Memory B cell (primary cell): ENCODE results near the gene TEX19.
A peak's percentile ranks its signal among the peaks of the same experiment; 100 is the strongest.

ENCODE experiments used
- ATAC-seq: fragments of 150-1000 bp; cut with Tn5 transposase; 2 replicates; pipeline ENCODE4 v1.10.0; 2021; ENCODE audit warnings: low read depth, mild to moderate bottlenecking, moderate library complexity
- DNase-seq, 2 donors: peaks; one replicate each; pipeline ENCODE4 v3.0.0; 2022; ENCODE audit warnings: low spot score in 2 of 2
- H3K27ac Mint-ChIP-seq: one replicate; pipeline ENCODE4 v1.8.0; 2022; ENCODE audit warnings: mild to moderate bottlenecking, moderate library complexity, mixed read lengths
- H3K27me3 Mint-ChIP-seq: one replicate; pipeline ENCODE4 v1.8.0; 2022; ENCODE audit warnings: mixed read lengths
- H3K36me3 Mint-ChIP-seq: one replicate; pipeline ENCODE4 v1.8.0; 2022; ENCODE audit warnings: mild to moderate bottlenecking, mixed read lengths
- H3K4me1 Mint-ChIP-seq: one replicate; pipeline ENCODE4 v1.8.0; 2022; ENCODE audit warnings: mixed read lengths
- H3K4me3 Mint-ChIP-seq: one replicate; pipeline ENCODE4 v1.8.0; 2022; ENCODE audit warnings: mild to moderate bottlenecking, moderate library complexity, mixed read lengths
- H3K9me3 Mint-ChIP-seq: one replicate; pipeline ENCODE4 v1.8.0; 2022; ENCODE audit warnings: mixed read lengths

Gene TEX19

DNA sequence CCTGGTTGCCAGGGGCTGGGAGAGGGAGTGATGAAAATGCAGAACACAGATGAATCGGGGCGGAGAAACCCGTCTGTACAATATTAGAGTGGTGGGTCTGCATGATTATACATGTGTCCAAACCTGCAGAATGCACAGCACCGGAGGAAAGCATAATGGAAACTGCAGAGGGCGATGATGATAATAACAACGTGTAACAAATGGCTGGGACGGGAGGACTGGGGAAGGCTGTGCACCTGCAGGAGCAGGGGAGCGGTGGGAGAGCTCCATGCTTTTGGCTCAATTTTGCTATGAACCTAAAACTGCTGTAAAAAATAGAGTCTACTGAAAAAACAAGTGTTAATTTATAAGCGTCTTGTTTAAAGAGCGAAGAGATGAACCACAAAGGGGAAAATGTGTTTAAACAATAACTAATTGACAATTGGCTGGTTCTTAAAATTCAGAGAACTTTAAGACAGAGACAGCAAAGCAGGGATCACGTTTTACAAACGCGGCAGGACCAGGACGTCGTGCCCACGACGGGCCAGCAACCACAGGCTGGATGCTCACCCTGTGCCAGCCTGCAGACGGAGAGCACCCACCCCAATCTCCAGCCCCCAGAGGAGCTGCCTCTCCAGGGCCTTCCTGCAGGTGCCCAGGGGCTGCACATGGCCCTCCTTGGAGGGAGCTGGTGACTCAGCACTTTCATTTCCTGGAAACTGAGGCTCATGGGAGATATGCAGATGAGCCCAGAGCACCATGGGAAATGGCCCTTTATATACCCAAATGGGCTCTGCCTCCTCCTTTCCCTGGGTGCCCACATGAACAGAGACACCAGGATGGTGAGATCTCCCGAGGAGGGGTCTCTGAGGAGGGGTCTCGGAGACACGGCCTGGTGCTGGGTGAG, at the start of gene TEX19:
TSS of gene TEX19 (plus strand) at position 783 of the 886 bp plus-strand sequence. CDS start 2,904 bp downstream, outside the sequence.
- peak; percentile 49 for ATAC-seq
- no peak for DNase-seq
- no peaks in the 10 kb centered on the region for H3K9me3 Mint-ChIP-seq
- peaks cover 5% of the 10 kb centered on the region for H3K4me1 Mint-ChIP-seq
- no peaks in the 10 kb centered on the region for H3K36me3 Mint-ChIP-seq
- peaks cover 8% of the 10 kb centered on the region for H3K27me3 Mint-ChIP-seq
- no peak within 1 kb of the TSS for H3K27ac Mint-ChIP-seq
- no peak within 1 kb of the TSS for H3K4me3 Mint-ChIP-seq

GRCh38 chr17:82309656-82310570, 49.1 kb upstream of the TEX19 start:
- H3K27me3 Mint-ChIP-seq, result peaks cover 16% of the 10 kb centered on the region
- no peak overlapping the region for H3K27ac Mint-ChIP-seq
- H3K4me1 Mint-ChIP-seq, result peaks cover 3% of the 10 kb centered on the region
- H3K36me3 Mint-ChIP-seq, result no peaks in the 10 kb centered on the region
- no peak for DNase-seq
- no peaks in the 10 kb centered on the region for H3K9me3 Mint-ChIP-seq
- no peak overlapping the region for H3K4me3 Mint-ChIP-seq
- ATAC-seq, result no peak

GRCh38 chr17:82310877-82311276, 48.2 kb upstream of the TEX19 start:
- DNase-seq, result no peak
- Mint-ChIP-seq H3K27ac (no peak overlapping the region), H3K9me3 (no peaks in the 10 kb centered on the region), H3K36me3 (no peaks in the 10 kb centered on the region), H3K4me3 (no peak overlapping the region), H3K27me3 (peaks cover 20% of the 10 kb centered on the region), H3K4me1 (peaks cover 7% of the 10 kb centered on the region)
- ATAC-seq, result no peak

GRCh38 chr17:82311971-82312370, 47.1 kb upstream of the TEX19 start:
- no peak for DNase-seq
- H3K36me3 Mint-ChIP-seq, result no peaks in the 10 kb centered on the region
- H3K27me3 Mint-ChIP-seq, result peaks cover 23% of the 10 kb centered on the region
- no peak for ATAC-seq
- H3K4me1 Mint-ChIP-seq, result peaks cover 10% of the 10 kb centered on the region
- no peak overlapping the region for H3K4me3 Mint-ChIP-seq
- no peaks in the 10 kb centered on the region for H3K9me3 Mint-ChIP-seq
- no peak overlapping the region for H3K27ac Mint-ChIP-seq

DNA sequence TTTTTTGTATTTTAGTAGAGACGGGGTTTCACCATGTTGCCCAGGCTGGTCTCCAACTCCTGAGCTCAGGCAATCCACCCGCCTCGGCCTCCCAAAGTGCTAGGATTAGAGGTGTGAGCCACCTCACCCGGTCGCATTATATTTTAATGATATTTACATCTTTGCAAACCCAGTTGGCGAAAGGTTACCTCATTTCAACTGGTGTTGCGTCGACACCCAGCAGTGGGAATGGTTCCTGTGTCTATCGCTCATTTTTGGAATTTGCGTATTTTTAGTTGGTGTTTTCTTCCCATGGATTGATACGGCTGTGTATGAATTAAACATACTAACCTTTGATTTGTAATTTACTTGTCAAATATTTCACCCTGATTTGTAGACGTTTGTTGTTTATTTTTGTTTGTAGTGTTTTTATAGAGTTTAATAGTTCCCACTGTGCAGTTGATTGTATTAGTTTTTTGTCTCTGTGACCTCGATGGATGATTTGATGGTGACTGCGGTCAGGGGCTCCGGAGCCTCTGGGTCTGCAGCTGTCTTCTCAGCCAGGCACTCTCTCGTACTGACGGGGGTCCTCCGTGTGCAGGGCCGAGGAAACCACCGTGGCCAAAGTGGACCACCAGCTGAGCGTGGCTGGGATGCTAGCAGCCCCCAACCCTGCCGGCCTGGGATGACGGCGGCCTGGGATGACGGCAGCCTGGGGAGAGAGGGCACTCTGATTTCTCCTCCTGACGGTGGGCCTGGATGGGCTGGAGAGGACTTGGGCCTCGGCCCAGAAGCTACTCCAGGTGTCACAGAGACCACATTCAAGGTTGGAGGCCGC, 45.6 kb upstream of the TEX19 start:
- no peaks in the 10 kb centered on the region for H3K36me3 Mint-ChIP-seq
- peaks cover 23% of the 10 kb centered on the region for H3K27me3 Mint-ChIP-seq
- H3K4me3 Mint-ChIP-seq, result no peak overlapping the region
- no peak for DNase-seq
- ATAC-seq, result no peak
- no peak overlapping the region for H3K27ac Mint-ChIP-seq
- no peaks in the 10 kb centered on the region for H3K9me3 Mint-ChIP-seq
- peaks cover 10% of the 10 kb centered on the region for H3K4me1 Mint-ChIP-seq

- ATAC-seq (peak; percentile 12), DNase-seq (no peak)
- Mint-ChIP-seq H3K4me3 (no peak overlapping the region), H3K36me3 (no peaks in the 10 kb centered on the region), H3K27me3 (peaks cover 23% of the 10 kb centered on the region), H3K4me1 (peaks cover 10% of the 10 kb centered on the region), H3K27ac (no peak overlapping the region), H3K9me3 (no peaks in the 10 kb centered on the region)
Observed at GRCh38 chr17:82314012-82314726, 44.9 kb upstream of the TEX19 start.

DNA sequence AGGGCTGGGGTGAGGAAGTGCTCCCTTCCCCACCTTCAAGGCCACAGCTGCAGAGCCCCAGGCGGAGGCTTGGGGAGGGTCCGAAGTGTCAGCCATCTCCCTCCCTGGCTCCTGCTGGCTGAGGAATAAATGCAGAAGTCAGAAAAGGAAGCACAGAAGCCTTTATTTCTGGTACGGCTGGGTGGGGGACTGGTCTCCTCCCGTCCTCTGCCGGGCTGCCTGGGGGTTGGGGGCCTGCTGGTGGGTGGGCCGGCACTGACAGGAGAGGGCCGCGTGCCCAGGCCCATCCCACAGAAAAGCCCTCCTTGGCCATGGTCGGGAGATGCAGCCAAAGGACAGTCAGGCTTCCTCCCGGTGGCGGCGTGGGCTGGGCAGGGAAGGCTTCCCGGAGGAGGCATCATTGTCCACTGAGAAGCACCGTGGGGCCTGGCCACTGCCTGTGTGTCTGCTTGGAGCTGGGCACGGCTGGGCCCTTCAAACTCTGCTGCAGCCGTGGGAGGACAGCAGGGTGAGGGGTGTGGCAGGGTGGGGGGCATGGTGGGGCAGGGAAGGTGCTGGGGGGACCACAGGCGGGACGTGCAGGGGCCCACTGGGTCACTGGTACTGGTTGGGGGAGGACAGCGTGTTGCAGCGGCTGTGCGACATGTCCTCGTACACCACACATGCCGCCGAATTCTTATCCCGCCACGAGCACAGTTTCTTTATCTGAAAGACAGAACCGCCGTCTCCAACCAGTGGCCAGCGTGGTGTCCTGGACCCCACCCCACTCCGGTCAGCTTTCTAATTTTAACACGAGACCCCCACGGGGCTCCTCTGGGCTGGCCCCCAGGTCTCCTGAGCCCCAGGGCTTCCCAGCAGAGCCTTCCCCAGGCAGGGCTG, 44.1 kb upstream of the TEX19 start:
- no peak overlapping the region for H3K4me3 Mint-ChIP-seq

DNA sequence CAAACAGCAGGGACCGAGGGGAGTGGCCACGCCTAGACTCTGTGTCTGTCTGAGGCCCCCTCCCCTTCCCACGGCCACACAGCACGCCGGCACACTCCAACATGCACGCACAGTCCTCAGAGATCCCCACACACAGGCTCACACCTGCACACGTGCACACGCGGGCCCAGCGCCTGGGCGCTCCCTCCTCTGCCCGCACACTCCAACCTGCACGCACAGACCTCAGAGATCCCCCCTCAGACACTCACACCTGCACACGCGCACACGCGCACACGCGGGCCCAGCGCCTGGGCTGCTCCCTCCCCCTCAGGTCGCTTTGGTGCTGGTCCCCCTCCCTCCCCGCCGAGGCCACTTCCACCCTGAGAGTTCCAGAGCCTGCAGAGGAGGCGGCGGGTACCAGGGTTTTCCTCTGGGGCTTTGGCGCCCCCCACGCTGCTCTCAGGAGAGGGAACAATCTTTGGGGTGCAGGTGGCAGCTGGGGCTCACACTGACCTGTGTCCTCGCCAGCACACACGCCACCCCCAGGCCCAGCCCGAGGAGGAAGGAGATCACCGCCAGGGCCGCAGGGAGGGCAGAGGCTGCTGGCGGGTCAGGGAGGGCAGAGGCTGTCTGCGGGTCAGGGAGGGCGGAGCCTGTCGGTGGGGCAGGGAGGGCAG, 43.2 kb upstream of the TEX19 start:
- no peak overlapping the region for H3K27ac Mint-ChIP-seq
- H3K27me3 Mint-ChIP-seq, result peaks cover 16% of the 10 kb centered on the region
- H3K9me3 Mint-ChIP-seq, result no peaks in the 10 kb centered on the region
- DNase-seq, result no peak
- peak overlapping the region; percentile 24 for H3K4me3 Mint-ChIP-seq
- peak; percentile 56 for ATAC-seq
- H3K36me3 Mint-ChIP-seq, result no peaks in the 10 kb centered on the region
- peaks cover 10% of the 10 kb centered on the region for H3K4me1 Mint-ChIP-seq

More for the DNA sequence above, 44.1 kb upstream of the TEX19 start:
- peaks cover 22% of the 10 kb centered on the region for H3K27me3 Mint-ChIP-seq
- no peaks in the 10 kb centered on the region for H3K36me3 Mint-ChIP-seq
- DNase-seq (no peak), ATAC-seq (peak; percentile 51)
- peaks cover 10% of the 10 kb centered on the region for H3K4me1 Mint-ChIP-seq
- H3K9me3 Mint-ChIP-seq, result no peaks in the 10 kb centered on the region
- H3K27ac Mint-ChIP-seq, result no peak overlapping the region

DNA sequence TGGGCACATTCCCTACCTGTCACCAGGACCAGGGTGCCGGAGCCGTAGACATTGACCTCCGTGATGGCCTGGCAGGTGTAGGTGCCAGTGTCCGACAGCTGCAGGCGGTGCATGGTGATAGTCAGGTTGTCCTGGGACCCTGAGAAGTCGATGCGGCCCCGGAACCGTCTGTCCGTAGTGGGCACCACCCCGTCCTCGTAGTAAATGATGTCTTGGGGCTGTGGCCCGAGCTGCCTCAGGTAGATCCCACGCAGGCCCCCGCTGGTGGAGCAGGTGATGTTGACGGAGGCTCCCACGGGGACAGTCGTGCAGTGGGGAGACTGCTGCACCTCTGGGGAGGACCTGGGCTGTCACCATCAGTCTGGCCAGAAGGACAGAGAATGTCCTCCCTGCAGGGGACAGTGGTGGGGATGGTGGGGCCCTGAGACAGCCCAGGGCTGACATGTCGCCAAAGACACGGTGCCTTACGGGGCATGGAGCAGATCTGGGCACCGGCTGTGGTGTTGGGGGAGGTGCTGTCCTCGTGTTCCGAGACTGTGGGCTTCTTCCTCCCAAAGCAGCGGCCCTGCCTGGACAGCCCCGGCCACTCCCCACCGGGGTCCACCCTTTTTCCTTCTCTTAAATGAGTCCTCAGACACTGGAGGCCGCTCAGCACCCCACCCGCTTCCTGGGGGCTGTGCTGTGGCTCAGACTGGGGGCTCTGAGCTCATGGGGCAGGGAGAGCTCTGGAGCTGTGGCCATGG, 42.2 kb upstream of the TEX19 start:
- ATAC-seq, result no peak
- Mint-ChIP-seq H3K27me3 (peaks cover 12% of the 10 kb centered on the region), H3K27ac (no peak overlapping the region), H3K4me1 (peaks cover 12% of the 10 kb centered on the region), H3K9me3 (no peaks in the 10 kb centered on the region), H3K4me3 (no peak overlapping the region), H3K36me3 (no peaks in the 10 kb centered on the region)
- DNase-seq, result no peak

GRCh38 chr17:82317394-82318168, 41.5 kb upstream of the TEX19 start, which contains the start of gene CD7:
TSS of gene CD7 (minus strand) at chr17:82317608. CDS start at chr17:82317495, 113 bp downstream.
- ATAC-seq (no peak), DNase-seq (no peak)
- no peak within 1 kb of the TSS for H3K27ac Mint-ChIP-seq
- H3K36me3 Mint-ChIP-seq, result no peaks in the 10 kb centered on the region
- peaks cover 12% of the 10 kb centered on the region for H3K4me1 Mint-ChIP-seq
- H3K9me3 Mint-ChIP-seq, result no peaks in the 10 kb centered on the region
- no peak within 1 kb of the TSS for H3K4me3 Mint-ChIP-seq
- peaks cover 12% of the 10 kb centered on the region for H3K27me3 Mint-ChIP-seq

DNA sequence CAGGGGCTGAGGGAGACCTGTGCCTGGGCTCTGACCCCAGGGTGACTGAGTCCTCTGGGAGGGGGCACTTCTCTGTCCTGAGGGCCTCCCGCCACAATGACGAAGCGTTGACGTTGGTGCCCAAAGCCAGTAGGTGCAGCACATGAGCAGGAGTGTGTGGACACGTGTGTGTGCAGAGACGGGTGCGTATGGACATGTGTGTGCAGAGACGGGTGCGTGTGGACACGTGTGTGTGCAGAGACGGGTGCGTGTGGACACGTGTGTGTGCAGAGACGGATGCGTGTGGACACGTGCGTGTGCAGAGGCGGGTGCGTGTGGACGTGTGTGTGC, 40.9 kb upstream of the TEX19 start:
- ATAC-seq (no peak), DNase-seq (no peak)
- Mint-ChIP-seq H3K36me3 (no peaks in the 10 kb centered on the region), H3K27ac (no peak overlapping the region), H3K4me1 (peaks cover 12% of the 10 kb centered on the region), H3K27me3 (peaks cover 18% of the 10 kb centered on the region), H3K9me3 (no peaks in the 10 kb centered on the region), H3K4me3 (no peak overlapping the region)
